Ovary (tissue), 9 donors: ENCODE results near the gene TNFSF18. TPM values are rescaled to one million over a fixed set of nuclear protein-coding genes. Genes with fewer than 3 reads are reported as not detected.

Experiments used
- DNase-seq, 5 donors: peaks; one replicate each; pipeline ENCODE4 v3.0.0-alpha.2; 2019 to 2020
- H3K27ac ChIP-seq, 2 donors: fragments of 200-600 bp; one replicate each; pipeline versions ENCODE4 v1.5.1 to v1.8.0; 2019 to 2022
- H3K27me3 ChIP-seq: fragments of 200-600 bp; one replicate; pipeline ENCODE4 v1.8.0; 2022
- H3K36me3 ChIP-seq: fragments of 200-600 bp; sonication (generic); one replicate; pipeline ENCODE4 v1.5.1; 2019
- H3K4me1 ChIP-seq: one replicate; pipeline ENCODE4 v1.8.1; 2013; ENCODE audit warnings: mild to moderate bottlenecking, moderate library complexity; ENCODE audit not compliant: insufficient read depth
- H3K4me3 ChIP-seq: fragments of 200-600 bp; sonication (generic); one replicate; pipeline ENCODE4 v1.5.1; 2017
- H3K9me3 ChIP-seq, 2 donors: fragments of 200-600 bp in 1 of 2; sonication (generic) in 1 of 2; one replicate each; pipeline versions ENCODE4 v1.5.1 to v1.8.1; 2013 to 2019; ENCODE audit warnings: mild to moderate bottlenecking in 1 of 2, moderate library complexity in 1 of 2
- EP300 ChIP-seq: sonication (generic); formaldehyde crosslinking; IDR thresholded peaks from one replicate; pipeline ENCODE4 v1.6.1; 2017; ENCODE audit warnings: antibody characterized with exemption
- POLR2A ChIP-seq: fragments of 450-650 bp; IDR thresholded peaks from one replicate; pipeline ENCODE4 v1.6.1; 2017; ENCODE audit warnings: antibody characterized with exemption, mild to moderate bottlenecking, moderate library complexity
- WGBS, 3 donors: extraction: QIAGEN DNeasy Blood & Tissue Kit in 1 of 3; methylation state at CpG; one replicate each; pipeline versions ENCODE4 v1.1.5 to v1.1.7; 2013 to 2017; 5-methylcytosine and 5-hydroxymethylcytosine counted together
- intact Hi-C, 4 donors: fragments of 100-400 bp; cut with DNase I; formaldehyde crosslinking; loops; one replicate each; pipeline versions ENCODE4 v1.11.0 to v1.15.1; 2022 to 2023
- polyA plus RNA-seq, 2 donors: library from polyadenylated mRNA; stranded (reverse); fragments of 200-250 nt in 1 of 2; fragments of 350-450 nt in 1 of 2; fragmentation: Illumina TruSeq in 1 of 2; extraction: RNeasy Lipid Tissue Mini Kit (QIAGEN cat#74804) in 1 of 2; gene quantifications; one replicate each; pipeline ENCODE4 v1.2.3, GENCODE V29; 2013 to 2014
- total RNA-seq, 7 donors: library from RNA; depleted of rRNA in 2 of 7; stranded (reverse); fragments of >200 nt in 2 of 7; fragmentation: NEBNext Ultra II Directional in 3 of 7; extraction: Animal tissue kit (Norgen Biotek cat#: 25700) in 3 of 7; gene quantifications; one replicate each; pipeline versions ENCODE4 v1.1.0 to v1.2.4, GENCODE V29; 2016 to 2023
- TF ChIP-seq, protein P1 (sequence below), 3 donors: fragments of 450-650 bp in 2 of 3; fragments of 200-600 bp in 1 of 3; IDR thresholded peaks; one replicate each; pipeline versions ENCODE4 v1.5.1 to v1.8.0; 2016 to 2022; ENCODE audit warnings: antibody characterized with exemption in 3 of 3, mild to moderate bottlenecking in 1 of 3
- donor health status: DM: no; HTN: no; CAD: no; lungs with moderate emphysema.
- donor health status: DM: no; HTN: no; CAD: no.
- donor health status: Bipolar disorder and iron deficiency.
- donor health status: DM: yes; HTN: yes; CAD: no.
- donor health status: DM: no; HTN: no; CAD: no.
- donor health status: DM: yes; HTN: yes; CAD: no.

TNFSF18 gene
- total and polyA plus RNA-seq, 9 donors = 0.10 to 0.11 TPM; not detected in 7

DNA sequence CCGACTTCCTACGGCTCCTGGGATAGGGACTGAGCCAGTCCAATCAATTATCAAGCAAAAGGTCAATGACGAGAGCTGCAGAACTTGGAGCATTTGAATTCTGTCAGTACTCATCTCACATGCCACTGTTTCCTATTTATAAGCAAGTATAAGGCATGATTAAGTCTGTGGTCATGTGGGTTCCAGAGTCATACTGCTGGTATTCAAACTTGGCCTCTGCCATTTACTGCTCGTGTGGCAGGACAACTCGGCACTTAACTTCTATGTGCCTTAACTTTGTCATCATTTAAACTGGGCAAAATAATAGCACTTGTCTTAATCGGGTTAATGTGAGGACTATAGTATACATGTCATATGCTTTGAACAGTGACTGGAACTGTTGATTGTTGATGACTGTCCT, 44.9 kb upstream of the TNFSF18 start:
- H3K27ac ChIP-seq = no peak overlapping the region
- DNase-seq = no peak
- WGBS, 3 donors = 70 to 79% (median 76%) methylated on average over 6 of the region's 6 CpGs
- no peak overlapping the region for H3K4me3 ChIP-seq
- no peaks in the 10 kb centered on the region for H3K9me3 ChIP-seq
- no peaks in the 10 kb centered on the region for H3K36me3 ChIP-seq
- TF ChIP-seq, protein P1, sequence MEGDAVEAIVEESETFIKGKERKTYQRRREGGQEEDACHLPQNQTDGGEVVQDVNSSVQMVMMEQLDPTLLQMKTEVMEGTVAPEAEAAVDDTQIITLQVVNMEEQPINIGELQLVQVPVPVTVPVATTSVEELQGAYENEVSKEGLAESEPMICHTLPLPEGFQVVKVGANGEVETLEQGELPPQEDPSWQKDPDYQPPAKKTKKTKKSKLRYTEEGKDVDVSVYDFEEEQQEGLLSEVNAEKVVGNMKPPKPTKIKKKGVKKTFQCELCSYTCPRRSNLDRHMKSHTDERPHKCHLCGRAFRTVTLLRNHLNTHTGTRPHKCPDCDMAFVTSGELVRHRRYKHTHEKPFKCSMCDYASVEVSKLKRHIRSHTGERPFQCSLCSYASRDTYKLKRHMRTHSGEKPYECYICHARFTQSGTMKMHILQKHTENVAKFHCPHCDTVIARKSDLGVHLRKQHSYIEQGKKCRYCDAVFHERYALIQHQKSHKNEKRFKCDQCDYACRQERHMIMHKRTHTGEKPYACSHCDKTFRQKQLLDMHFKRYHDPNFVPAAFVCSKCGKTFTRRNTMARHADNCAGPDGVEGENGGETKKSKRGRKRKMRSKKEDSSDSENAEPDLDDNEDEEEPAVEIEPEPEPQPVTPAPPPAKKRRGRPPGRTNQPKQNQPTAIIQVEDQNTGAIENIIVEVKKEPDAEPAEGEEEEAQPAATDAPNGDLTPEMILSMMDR (IDR thresholded peaks at IDR 0.05) = no peak
- TF ChIP-seq EP300 (no peak), POLR2A (no peak)
- intact Hi-C loops = no loop called here
- H3K4me1 ChIP-seq = no peaks in the 10 kb centered on the region
- H3K27me3 ChIP-seq = no peaks in the 10 kb centered on the region

DNA sequence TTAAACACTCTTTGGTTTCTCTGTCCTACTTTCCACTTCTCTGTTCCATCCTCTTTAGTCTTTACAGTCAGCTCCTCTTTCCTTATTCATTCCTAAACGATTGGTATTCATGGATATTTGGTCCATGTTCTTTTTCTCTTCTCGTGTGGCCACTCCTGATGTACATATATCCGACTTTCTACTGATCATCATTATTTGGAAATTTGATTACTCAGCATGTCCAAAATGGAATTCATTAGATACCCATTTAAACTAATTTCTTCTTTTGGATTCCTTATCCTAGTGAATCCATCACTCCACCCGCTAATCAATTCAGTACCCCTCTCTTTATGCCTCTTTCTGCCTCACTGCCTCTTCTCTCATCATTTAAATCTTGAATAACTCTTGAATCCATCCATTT, 43.8 kb upstream of the TNFSF18 start:
- 88 to 91% (median 91%) methylated on average over 4 of the region's 4 CpGs for WGBS, 3 donors
- Histone ChIP-seq H3K27ac (no peak overlapping the region), H3K36me3 (no peaks in the 10 kb centered on the region), H3K27me3 (no peaks in the 10 kb centered on the region), H3K9me3 (no peaks in the 10 kb centered on the region), H3K4me3 (no peak overlapping the region), H3K4me1 (no peaks in the 10 kb centered on the region)
- TF ChIP-seq EP300 (no peak), POLR2A (no peak)
- TF ChIP-seq, protein P1 (IDR thresholded peaks at IDR 0.05) = no peak
- intact Hi-C loops = no loop called here
- DNase-seq = no peak

DNA sequence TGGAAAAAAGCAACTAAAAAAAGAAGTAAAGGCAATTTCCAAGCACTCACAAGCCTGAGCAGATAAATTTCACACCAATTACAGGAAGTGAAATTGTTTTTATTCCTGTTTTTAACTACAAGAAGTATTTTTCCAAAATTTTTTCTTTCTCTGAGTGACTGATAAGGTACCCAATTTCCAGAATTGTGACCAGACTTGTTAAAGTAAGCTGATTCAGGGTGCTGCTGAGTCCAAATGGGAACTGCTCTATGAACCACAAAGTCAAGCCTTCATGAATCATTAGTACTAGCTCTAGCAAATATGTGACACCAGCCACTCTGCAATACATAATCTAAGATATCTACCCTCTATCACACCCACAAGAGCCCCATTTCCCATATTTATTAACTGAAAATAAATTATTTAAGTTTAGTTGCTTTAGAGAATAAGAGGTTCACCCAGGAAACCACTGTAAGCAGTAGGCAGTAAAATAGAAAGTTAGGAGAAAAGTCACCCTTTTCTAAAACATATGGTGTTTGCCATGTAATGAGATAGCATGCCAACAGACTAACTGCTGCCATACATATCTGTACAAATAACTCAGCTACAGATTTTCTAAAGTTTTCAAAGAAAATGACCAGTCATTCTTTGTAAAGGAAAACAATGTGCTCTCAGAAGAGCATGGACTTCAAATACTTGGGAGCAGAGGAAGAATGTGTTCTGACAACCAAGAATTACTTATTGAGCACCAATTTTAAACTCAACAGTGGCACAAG, 43.1 kb upstream of the TNFSF18 start:
- no peak for DNase-seq
- no peaks in the 10 kb centered on the region for H3K36me3 ChIP-seq
- no peaks in the 10 kb centered on the region for H3K4me1 ChIP-seq
- no peak for TF ChIP-seq POLR2A
- TF ChIP-seq, protein P1 (IDR thresholded peaks at IDR 0.05) = no peak
- TF ChIP-seq EP300 = no peak
- no peak overlapping the region for H3K27ac ChIP-seq
- no peak overlapping the region for H3K4me3 ChIP-seq
- H3K9me3 ChIP-seq = no peaks in the 10 kb centered on the region
- no peaks in the 10 kb centered on the region for H3K27me3 ChIP-seq
- intact Hi-C loops = no loop called here

DNA sequence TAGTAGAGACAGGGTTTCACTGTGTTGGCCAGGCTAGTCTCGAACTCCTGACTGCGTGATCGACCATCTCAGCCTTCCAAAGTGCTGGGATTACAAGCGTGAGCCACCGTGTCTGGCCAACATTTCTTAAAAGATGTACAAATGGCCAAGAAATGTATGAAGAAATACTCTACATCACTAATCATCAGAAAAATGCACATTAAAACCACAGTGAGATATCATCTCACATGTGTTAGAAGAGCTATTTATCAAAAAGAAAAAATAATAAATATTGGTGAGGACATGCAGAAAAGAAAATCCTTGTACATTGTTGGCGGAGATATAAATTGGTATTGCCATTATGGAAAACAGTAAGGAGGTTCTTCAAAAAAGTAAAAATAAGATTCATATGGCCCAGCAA, 33.6 kb upstream of the TNFSF18 start:
- H3K27me3 ChIP-seq = no peaks in the 10 kb centered on the region
- WGBS, 3 donors = 95 to 96% (median 95%) methylated on average over 6 of the region's 6 CpGs
- no peak for DNase-seq
- H3K27ac ChIP-seq = no peak overlapping the region
- no peaks in the 10 kb centered on the region for H3K36me3 ChIP-seq
- intact Hi-C loops = no loop called here
- TF ChIP-seq EP300 (no peak), POLR2A (no peak)
- TF ChIP-seq, protein P1 (IDR thresholded peaks at IDR 0.05) = no peak
- no peak overlapping the region for H3K4me3 ChIP-seq
- no peaks in the 10 kb centered on the region for H3K9me3 ChIP-seq
- H3K4me1 ChIP-seq = no peaks in the 10 kb centered on the region
